Stimulated activated memory B cell treated with anti-CD40 and anti-IgM and Interleukin-4, amounts not matched to agents 10 μg/mL and 1 μg/mL and 100 μg/mL, for 72 hours (primary cell): ENCODE results near the gene ZBTB22.
"Not testable (repeated sequence)": the region's sequence is repeated elsewhere in the genome, so short reads cannot be mapped to it uniquely, and the experiment has no call there.

Source experiments
- ATAC-seq: fragments of 150-1000 bp; cut with Tn5 transposase; 2 replicates; pipeline ENCODE4 v1.10.0; 2021
- H3K27ac Mint-ChIP-seq: one replicate; pipeline ENCODE4 v1.8.0; 2022; ENCODE audit warnings: mild to moderate bottlenecking, mixed read lengths
- H3K27me3 Mint-ChIP-seq: one replicate; pipeline ENCODE4 v1.8.0; 2022; ENCODE audit warnings: mixed read lengths
- H3K36me3 Mint-ChIP-seq: one replicate; pipeline ENCODE4 v1.8.0; 2022; ENCODE audit warnings: mixed read lengths
- H3K4me1 Mint-ChIP-seq: one replicate; pipeline ENCODE4 v1.8.0; 2022; ENCODE audit warnings: mixed read lengths
- H3K4me3 Mint-ChIP-seq: one replicate; pipeline ENCODE4 v1.8.0; 2022; ENCODE audit warnings: mild to moderate bottlenecking, moderate library complexity, mixed read lengths
- H3K9me3 Mint-ChIP-seq: one replicate; pipeline ENCODE4 v1.8.0; 2022; ENCODE audit warnings: mixed read lengths

The ZBTB22 gene

DNA sequence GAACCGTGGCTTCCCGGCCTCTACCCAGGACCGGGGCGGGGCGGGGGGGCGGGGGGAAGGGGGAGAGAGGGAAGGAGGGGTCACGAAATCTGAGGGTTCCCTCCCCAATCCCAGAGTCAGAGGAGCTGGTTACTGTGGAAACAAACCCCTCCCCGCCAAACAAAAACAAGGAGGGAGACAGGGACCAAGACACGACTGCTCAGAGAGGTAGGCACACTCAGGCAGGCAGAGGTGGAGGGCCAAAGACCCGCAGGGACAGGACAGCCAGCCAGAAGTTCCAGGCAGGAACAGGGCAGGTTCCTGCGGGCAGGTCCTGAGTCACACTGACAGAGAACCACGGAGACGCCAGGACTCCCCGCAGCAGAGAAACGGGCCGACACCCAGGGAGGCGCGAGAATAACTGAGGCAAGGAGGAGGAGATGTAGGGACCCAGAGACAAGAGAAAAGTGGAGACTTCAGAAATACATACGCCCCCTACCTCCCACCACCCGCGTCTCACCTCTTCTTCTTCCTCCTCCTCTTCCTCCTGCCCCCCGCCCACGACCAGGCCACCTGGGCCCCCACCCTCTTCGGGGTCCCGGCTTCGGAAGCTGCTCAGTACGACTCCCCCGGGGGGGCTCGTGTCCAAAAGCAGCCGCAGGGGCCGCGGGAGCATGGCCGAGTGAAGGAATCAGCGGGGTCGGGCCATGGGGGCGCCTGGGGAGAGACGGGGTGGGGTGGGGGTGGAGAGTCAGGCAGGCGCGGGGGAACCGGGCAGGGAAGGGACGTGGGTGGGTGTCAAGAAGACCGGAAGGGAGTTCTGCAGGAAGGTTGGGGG is 19.4 kb downstream of the ZBTB22 start:
- H3K27ac Mint-ChIP-seq: peak overlapping the region; percentile 94
- ATAC-seq: peak; percentile 54
- no peaks in the 10 kb centered on the region for H3K9me3 Mint-ChIP-seq
- no peaks in the 10 kb centered on the region for H3K27me3 Mint-ChIP-seq
- peaks cover 35% of the 10 kb centered on the region for H3K36me3 Mint-ChIP-seq
- H3K4me1 Mint-ChIP-seq: peaks cover 51% of the 10 kb centered on the region
- peak overlapping the region; percentile 99 for H3K4me3 Mint-ChIP-seq

GRCh38 chr6:33297406-33297955 is 20.1 kb downstream of the ZBTB22 start:
- peaks cover 35% of the 10 kb centered on the region for H3K36me3 Mint-ChIP-seq
- peaks cover 51% of the 10 kb centered on the region for H3K4me1 Mint-ChIP-seq
- H3K27ac Mint-ChIP-seq: peak overlapping the region; percentile 94
- ATAC-seq: no peak
- H3K4me3 Mint-ChIP-seq: peak overlapping the region; percentile 68
- no peaks in the 10 kb centered on the region for H3K9me3 Mint-ChIP-seq
- H3K27me3 Mint-ChIP-seq: no peaks in the 10 kb centered on the region

DNA sequence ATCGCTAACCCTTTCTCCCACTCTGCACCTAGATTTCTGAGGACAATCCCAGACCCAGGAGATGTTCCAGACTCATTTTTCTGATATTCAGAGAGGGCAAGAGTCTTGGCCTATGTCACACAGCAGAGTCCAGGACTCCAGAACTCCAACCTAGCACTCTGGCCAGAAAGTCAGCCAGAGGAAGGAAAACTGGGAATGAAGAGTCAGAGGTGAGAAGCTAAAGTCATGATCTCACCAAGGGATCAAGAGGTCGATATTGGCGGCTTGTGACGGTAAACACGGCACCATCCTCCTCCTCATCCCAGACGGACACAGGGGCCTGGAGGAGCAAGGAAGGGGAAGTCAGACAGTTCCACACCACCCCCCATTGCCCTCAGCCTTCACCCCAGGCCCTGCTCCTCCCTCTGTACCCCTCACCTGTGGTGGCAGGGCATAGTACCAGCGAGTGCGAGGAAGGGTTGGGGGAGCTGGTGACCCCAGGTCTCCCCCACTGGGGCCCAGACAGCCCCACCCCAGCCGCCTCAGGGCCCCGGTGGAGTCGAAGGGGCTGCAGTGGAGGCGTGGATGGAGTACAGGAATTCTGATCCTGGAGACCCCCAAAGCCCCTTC is 20.6 kb downstream of the ZBTB22 start:
- peaks cover 51% of the 10 kb centered on the region for H3K4me1 Mint-ChIP-seq
- H3K27ac Mint-ChIP-seq: peak overlapping the region; percentile 94
- H3K9me3 Mint-ChIP-seq: no peaks in the 10 kb centered on the region
- peak overlapping the region; percentile 68 for H3K4me3 Mint-ChIP-seq
- no peaks in the 10 kb centered on the region for H3K27me3 Mint-ChIP-seq
- ATAC-seq: no peak
- peaks cover 37% of the 10 kb centered on the region for H3K36me3 Mint-ChIP-seq

- Mint-ChIP-seq H3K36me3 (peaks cover 34% of the 10 kb centered on the region), H3K4me3 (no peak overlapping the region), H3K27me3 (no peaks in the 10 kb centered on the region), H3K4me1 (peaks cover 49% of the 10 kb centered on the region), H3K27ac (no peak overlapping the region), H3K9me3 (no peaks in the 10 kb centered on the region)
- ATAC-seq: no peak
Observed at GRCh38 chr6:33295621-33296369, 21.7 kb downstream of the ZBTB22 start.

GRCh38 chr6:33294086-33294823 is 23.3 kb downstream of the ZBTB22 start:
- Mint-ChIP-seq H3K27me3 (no peaks in the 10 kb centered on the region), H3K4me1 (peaks cover 49% of the 10 kb centered on the region), H3K4me3 (no peak overlapping the region), H3K27ac (no peak overlapping the region), H3K36me3 (peaks cover 26% of the 10 kb centered on the region), H3K9me3 (no peaks in the 10 kb centered on the region)
- ATAC-seq: no peak

DNA sequence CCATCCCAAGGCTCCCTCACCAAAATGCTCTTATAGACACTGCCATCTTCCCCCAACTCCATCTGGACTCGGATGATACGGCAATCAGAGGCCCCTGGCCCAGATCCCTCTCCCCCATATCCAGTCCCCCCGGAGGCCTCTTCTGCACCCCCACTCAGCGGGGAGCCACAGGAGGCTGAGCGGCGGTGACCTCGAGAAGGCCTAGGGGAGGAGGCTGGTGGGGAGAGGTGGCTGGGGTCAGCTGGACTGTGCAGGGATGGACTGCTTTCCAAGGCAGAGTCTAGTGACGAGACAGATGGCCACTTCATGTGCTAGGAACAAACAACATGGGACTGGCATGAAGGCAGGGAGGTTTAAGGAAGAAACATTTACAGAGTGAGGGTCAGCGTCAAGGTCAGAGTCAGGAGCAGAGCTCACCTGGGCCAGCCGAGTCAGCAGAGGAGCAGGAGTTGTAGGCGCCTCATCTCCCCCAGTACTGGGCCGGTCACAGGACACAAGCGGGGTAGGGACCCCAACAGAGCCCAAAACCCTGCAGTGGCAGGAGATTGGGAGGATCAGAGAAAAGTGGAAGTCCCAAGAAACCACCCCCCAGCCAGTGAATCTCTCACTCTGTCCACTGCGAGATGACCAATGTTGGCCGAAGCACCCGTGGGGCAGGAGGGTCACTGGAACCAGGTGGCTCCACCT is 24.4 kb downstream of the ZBTB22 start:
- no peaks in the 10 kb centered on the region for H3K9me3 Mint-ChIP-seq
- H3K27ac Mint-ChIP-seq: no peak overlapping the region
- peaks cover 48% of the 10 kb centered on the region for H3K4me1 Mint-ChIP-seq
- no peaks in the 10 kb centered on the region for H3K27me3 Mint-ChIP-seq
- no peak overlapping the region for H3K4me3 Mint-ChIP-seq
- peaks cover 32% of the 10 kb centered on the region for H3K36me3 Mint-ChIP-seq
- no peak for ATAC-seq

- Mint-ChIP-seq H3K9me3 (no peaks in the 10 kb centered on the region), H3K36me3 (peaks cover 45% of the 10 kb centered on the region), H3K4me1 (peaks cover 47% of the 10 kb centered on the region), H3K4me3 (peak overlapping the region; percentile 98), H3K27ac (peak overlapping the region; percentile 87), H3K27me3 (no peaks in the 10 kb centered on the region)
- no peak for ATAC-seq
Observed at GRCh38 chr6:33290459-33290858, 27.1 kb downstream of the ZBTB22 start.

- no peaks in the 10 kb centered on the region for H3K27me3 Mint-ChIP-seq
- H3K4me3 Mint-ChIP-seq: peak overlapping the region; percentile 98
- H3K9me3 Mint-ChIP-seq: no peaks in the 10 kb centered on the region
- peak; percentile 2 for ATAC-seq
- H3K36me3 Mint-ChIP-seq: peaks cover 43% of the 10 kb centered on the region
- peaks cover 46% of the 10 kb centered on the region for H3K4me1 Mint-ChIP-seq
- peak overlapping the region; percentile 87 for H3K27ac Mint-ChIP-seq
Observed at GRCh38 chr6:33289784-33290315, 27.7 kb downstream of the ZBTB22 start.

GRCh38 chr6:33288921-33289783 is 28.4 kb downstream of the ZBTB22 start, which contains the start of the genes PFDN6 and WDR46:
Gene PFDN6 (plus strand): TSS chr6:33289601. CDS start chr6:33289857, 256 bp downstream.
Gene WDR46 (minus strand): TSS chr6:33289239. CDS start chr6:33289170, 69 bp downstream.
- no peaks in the 10 kb centered on the region for H3K9me3 Mint-ChIP-seq
- peaks cover 43% of the 10 kb centered on the region for H3K36me3 Mint-ChIP-seq
- peak; percentile 98 for ATAC-seq
- H3K27me3 Mint-ChIP-seq: no peaks in the 10 kb centered on the region
- H3K27ac Mint-ChIP-seq: peak within 1 kb of the TSS; percentile 87
- H3K4me1 Mint-ChIP-seq: peaks cover 46% of the 10 kb centered on the region
- peak within 1 kb of the TSS; percentile 98 for H3K4me3 Mint-ChIP-seq

GRCh38 chr6:33288141-33288920 is 29.2 kb downstream of the ZBTB22 start:
- H3K4me1 Mint-ChIP-seq: peaks cover 46% of the 10 kb centered on the region

GRCh38 chr6:33286946-33287914 is 30.3 kb downstream of the ZBTB22 start:
- H3K4me3 Mint-ChIP-seq: peak overlapping the region; percentile 98
- no peak for ATAC-seq
- peaks cover 46% of the 10 kb centered on the region for H3K4me1 Mint-ChIP-seq
- no peaks in the 10 kb centered on the region for H3K27me3 Mint-ChIP-seq
- peak overlapping the region; percentile 87 for H3K27ac Mint-ChIP-seq
- H3K36me3 Mint-ChIP-seq: peaks cover 48% of the 10 kb centered on the region
- H3K9me3 Mint-ChIP-seq: no peaks in the 10 kb centered on the region

More at GRCh38 chr6:33288141-33288920, 29.2 kb downstream of the ZBTB22 start:
- peak overlapping the region; percentile 87 for H3K27ac Mint-ChIP-seq
- ATAC-seq: peak; percentile 2
- H3K9me3 Mint-ChIP-seq: no peaks in the 10 kb centered on the region
- H3K4me3 Mint-ChIP-seq: peak overlapping the region; percentile 98
- peaks cover 43% of the 10 kb centered on the region for H3K36me3 Mint-ChIP-seq
- no peaks in the 10 kb centered on the region for H3K27me3 Mint-ChIP-seq

DNA sequence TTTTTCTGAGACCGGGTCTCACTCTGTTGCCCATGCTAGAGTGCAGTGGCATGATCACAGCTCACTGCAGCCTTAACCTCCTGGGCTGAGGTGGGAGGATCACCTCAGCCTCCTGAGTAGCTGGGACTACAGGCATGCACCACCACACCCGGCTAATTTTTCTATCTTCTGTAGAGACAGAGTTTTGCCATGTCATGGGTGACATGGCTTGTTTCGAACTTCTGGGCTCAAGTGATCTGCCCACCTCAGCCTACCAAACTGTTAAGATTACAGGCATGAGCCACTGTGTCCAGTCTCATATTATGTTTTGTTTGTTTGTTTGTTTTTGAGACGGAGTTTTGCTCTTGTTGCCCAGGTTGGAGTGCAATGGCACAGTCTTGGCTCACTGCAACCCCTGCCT is 32.3 kb downstream of the ZBTB22 start:
- not testable (repeated sequence) for H3K9me3 Mint-ChIP-seq, ATAC-seq, H3K4me3 Mint-ChIP-seq, H3K27me3 Mint-ChIP-seq, H3K27ac Mint-ChIP-seq
- Mint-ChIP-seq H3K4me1 (peaks cover 47% of the 10 kb centered on the region), H3K36me3 (peaks cover 39% of the 10 kb centered on the region)
